ENCODE results near the gene SPACDR. TPM values are rescaled to one million over a fixed set of nuclear protein-coding genes. Genes with fewer than 3 reads are reported as not detected.
A peak's percentile ranks its signal among the peaks of the same experiment; 100 is the strongest.

SPACDR gene
- total and polyA plus RNA-seq, 9 of the 15 experiments (the other 6 are each of a cell fraction or from before 2014, with no cell fraction given) = 0.07 to 0.55 (median 0.14) TPM; not detected in 1

DNA sequence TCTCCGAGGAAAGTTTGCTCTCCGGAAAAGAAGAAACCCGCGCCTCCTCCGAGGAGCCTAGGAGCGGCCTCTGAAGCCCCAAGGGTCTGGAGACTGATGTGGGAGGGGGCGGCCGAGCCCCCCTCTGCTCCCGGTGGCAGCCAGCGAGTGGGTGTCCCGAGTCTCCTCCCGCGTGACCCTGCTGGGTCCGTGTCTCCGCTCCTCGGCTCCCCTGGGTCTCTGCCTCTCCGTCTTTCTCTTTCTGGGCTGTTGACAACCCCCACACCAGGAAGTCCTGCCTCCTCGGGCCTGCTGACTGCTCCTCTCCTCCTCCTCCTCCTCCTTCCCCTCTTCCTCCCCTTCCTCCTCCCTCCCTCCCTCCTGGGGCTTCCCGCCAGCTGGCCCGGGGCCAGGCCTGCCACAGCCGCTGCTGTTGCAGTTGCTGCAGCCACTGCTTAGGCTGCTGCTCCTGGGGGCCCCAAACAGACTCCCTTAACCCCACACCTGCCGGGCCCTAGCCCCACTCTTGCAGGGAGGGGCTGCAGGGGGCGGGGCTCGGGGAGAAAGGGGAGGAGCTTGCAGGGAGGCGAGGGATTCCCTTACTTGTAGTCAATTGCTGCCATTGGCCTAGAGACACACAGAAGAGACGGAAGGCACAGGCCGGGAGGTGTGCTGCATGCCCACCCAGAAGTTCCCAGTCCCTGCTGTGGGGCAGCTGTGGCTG lies 15.0 kb upstream of the SPACDR start, which contains the start of gene TSC22D4 (continued):
- TF ChIP-seq, protein P1, sequence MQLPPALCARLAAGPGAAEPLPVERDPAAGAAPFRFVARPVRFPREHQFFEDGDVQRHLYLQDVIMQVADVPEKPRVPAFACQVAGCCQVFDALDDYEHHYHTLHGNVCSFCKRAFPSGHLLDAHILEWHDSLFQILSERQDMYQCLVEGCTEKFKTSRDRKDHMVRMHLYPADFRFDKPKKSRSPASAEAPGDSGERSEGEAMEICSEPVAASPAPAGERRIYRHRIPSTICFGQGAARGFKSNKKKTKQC (CRISPR knock-in tag; IDR thresholded peaks at IDR 0.05) = no peak
- TF ChIP-seq BRD4 (IDR thresholded peaks at IDR 0.05) (0 out of 2 replicates have a peak, but pooled peaks have one; percentile 47), ZNF551 (CRISPR knock-in tag; IDR thresholded peaks at IDR 0.05) (no peak), ZNF124 (CRISPR knock-in tag; IDR thresholded peaks at IDR 0.05) (no peak), WHSC1 (IDR thresholded peaks at IDR 0.05; ENCODE audit: low read length) (no peak), ZNF12 (CRISPR knock-in tag; IDR thresholded peaks at IDR 0.05) (peak; percentile 6; the same call in 1 of the 2 replicates), PRMT5 (CRISPR knock-in tag; IDR thresholded peaks at IDR 0.05) (no peak), ETS2 (tag; IDR thresholded peaks at IDR 0.05; ENCODE audit: borderline replicate concordance, poor library complexity, severe bottlenecking) (no peak), ZNF780A (CRISPR knock-in tag; IDR thresholded peaks at IDR 0.05) (no peak), SRSF3 (IDR thresholded peaks at IDR 0.05; ENCODE audit: insufficient read depth, low read length) (no peak), PML (IDR thresholded peaks at IDR 0.05; ENCODE audit: low read length) (peak; percentile 56; the same call in 1 of the 2 replicates)
- TF ChIP-seq, protein P2, sequence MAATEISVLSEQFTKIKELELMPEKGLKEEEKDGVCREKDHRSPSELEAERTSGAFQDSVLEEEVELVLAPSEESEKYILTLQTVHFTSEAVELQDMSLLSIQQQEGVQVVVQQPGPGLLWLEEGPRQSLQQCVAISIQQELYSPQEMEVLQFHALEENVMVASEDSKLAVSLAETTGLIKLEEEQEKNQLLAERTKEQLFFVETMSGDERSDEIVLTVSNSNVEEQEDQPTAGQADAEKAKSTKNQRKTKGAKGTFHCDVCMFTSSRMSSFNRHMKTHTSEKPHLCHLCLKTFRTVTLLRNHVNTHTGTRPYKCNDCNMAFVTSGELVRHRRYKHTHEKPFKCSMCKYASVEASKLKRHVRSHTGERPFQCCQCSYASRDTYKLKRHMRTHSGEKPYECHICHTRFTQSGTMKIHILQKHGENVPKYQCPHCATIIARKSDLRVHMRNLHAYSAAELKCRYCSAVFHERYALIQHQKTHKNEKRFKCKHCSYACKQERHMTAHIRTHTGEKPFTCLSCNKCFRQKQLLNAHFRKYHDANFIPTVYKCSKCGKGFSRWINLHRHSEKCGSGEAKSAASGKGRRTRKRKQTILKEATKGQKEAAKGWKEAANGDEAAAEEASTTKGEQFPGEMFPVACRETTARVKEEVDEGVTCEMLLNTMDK (IDR thresholded peaks at IDR 0.05; ENCODE audit: borderline replicate concordance, insufficient read depth, low read depth, low read length, poor library complexity, severe bottlenecking) = no peak
- TF ChIP-seq, protein P3, sequence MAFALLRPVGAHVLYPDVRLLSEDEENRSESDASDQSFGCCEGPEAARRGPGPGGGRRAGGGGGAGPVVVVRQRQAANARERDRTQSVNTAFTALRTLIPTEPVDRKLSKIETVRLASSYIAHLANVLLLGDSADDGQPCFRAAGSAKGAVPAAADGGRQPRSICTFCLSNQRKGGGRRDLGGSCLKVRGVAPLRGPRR (CRISPR knock-in tag; IDR thresholded peaks at IDR 0.05) = no peak
- TF ChIP-seq, protein P4, sequence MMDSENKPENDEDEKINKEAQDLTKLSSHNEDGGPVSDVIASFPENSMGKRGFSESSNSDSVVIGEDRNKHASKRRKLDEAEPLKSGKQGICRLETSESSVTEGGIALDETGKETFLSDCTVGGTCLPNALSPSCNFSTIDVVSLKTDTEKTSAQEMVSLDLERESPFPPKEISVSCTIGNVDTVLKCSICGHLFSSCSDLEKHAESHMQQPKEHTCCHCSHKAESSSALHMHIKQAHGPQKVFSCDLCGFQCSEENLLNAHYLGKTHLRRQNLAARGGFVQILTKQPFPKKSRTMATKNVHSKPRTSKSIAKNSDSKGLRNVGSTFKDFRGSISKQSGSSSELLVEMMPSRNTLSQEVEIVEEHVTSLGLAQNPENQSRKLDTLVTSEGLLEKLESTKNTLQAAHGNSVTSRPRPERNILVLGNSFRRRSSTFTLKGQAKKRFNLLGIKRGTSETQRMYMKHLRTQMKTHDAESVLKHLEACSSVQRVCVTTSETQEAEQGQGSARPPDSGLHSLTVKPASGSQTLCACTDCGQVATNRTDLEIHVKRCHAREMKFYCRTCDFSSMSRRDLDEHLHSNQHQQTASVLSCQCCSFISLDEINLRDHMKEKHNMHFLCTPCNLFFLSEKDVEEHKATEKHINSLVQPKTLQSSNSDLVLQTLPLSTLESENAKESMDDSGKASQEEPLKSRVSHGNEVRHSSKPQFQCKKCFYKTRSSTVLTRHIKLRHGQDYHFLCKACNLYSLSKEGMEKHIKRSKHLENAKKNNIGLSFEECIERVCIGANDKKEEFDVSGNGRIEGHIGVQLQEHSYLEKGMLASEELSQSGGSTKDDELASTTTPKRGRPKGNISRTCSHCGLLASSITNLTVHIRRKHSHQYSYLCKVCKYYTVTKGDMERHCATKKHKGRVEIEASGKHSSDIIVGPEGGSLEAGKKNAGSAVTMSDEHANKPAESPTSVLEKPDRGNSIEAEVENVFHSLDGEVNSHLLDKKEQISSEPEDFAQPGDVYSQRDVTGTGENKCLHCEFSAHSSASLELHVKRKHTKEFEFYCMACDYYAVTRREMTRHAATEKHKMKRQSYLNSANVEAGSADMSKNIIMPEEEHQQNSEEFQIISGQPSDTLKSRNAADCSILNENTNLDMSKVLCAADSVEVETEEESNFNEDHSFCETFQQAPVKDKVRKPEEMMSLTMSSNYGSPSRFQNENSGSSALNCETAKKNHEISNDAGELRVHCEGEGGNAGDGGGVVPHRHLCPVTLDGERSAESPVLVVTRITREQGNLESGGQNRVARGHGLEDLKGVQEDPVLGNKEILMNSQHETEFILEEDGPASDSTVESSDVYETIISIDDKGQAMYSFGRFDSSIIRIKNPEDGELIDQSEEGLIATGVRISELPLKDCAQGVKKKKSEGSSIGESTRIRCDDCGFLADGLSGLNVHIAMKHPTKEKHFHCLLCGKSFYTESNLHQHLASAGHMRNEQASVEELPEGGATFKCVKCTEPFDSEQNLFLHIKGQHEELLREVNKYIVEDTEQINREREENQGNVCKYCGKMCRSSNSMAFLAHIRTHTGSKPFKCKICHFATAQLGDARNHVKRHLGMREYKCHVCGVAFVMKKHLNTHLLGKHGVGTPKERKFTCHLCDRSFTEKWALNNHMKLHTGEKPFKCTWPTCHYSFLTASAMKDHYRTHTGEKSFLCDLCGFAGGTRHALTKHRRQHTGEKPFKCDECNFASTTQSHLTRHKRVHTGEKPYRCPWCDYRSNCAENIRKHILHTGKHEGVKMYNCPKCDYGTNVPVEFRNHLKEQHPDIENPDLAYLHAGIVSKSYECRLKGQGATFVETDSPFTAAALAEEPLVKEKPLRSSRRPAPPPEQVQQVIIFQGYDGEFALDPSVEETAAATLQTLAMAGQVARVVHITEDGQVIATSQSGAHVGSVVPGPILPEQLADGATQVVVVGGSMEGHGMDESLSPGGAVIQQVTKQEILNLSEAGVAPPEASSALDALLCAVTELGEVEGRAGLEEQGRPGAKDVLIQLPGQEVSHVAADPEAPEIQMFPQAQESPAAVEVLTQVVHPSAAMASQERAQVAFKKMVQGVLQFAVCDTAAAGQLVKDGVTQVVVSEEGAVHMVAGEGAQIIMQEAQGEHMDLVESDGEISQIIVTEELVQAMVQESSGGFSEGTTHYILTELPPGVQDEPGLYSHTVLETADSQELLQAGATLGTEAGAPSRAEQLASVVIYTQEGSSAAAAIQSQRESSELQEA (IDR thresholded peaks at IDR 0.05; ENCODE audit: low read depth) = no peak; the same call in 1 of the 2 replicates
- TF ChIP-seq, protein P5, sequence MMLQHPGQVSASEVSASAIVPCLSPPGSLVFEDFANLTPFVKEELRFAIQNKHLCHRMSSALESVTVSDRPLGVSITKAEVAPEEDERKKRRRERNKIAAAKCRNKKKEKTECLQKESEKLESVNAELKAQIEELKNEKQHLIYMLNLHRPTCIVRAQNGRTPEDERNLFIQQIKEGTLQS (IDR thresholded peaks at IDR 0.05) = no peak
- TF ChIP-seq, protein P5 (CRISPR knock-in tag; conservative IDR thresholded peaks at IDR 0.05) = no peak

All from K562 (cell line).